Measurements from ENCODE around the gene CABYR.

DNA sequence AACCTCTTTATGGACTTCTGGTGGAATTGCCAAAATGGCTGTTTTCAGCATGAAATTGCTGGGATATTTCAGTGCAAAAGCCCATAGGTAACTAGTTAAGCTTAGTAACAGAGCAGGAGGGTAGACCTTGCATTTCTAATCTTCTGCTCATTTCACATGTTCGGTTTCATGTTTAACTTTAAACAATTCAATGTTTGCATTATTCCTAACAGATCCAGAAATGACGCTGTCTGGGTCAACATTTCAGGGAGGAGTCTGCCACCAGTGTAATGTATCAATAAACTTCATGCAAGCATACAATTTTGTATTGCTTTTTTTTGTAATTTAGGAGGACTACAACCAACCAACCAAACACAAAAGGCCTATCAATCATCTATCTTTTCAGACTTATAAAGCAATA lies 22.4 kb downstream of the CABYR start:
- TF ChIP-seq, protein P1, sequence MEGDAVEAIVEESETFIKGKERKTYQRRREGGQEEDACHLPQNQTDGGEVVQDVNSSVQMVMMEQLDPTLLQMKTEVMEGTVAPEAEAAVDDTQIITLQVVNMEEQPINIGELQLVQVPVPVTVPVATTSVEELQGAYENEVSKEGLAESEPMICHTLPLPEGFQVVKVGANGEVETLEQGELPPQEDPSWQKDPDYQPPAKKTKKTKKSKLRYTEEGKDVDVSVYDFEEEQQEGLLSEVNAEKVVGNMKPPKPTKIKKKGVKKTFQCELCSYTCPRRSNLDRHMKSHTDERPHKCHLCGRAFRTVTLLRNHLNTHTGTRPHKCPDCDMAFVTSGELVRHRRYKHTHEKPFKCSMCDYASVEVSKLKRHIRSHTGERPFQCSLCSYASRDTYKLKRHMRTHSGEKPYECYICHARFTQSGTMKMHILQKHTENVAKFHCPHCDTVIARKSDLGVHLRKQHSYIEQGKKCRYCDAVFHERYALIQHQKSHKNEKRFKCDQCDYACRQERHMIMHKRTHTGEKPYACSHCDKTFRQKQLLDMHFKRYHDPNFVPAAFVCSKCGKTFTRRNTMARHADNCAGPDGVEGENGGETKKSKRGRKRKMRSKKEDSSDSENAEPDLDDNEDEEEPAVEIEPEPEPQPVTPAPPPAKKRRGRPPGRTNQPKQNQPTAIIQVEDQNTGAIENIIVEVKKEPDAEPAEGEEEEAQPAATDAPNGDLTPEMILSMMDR (IDR thresholded peaks at IDR 0.05), result no peak
- TF ChIP-seq POLR2A (IDR thresholded peaks at IDR 0.05), result no peak
- TF ChIP-seq EP300 (IDR thresholded peaks at IDR 0.05), result no peak
- no peak for TF ChIP-seq POLR2AphosphoS5 (IDR thresholded peaks at IDR 0.05)
